Measurements from ENCODE around the gene COL2A1.

GRCh38 chr12:47990351-47991105 lies 13.7 kb downstream of the COL2A1 start:
- TF ChIP-seq CTCF (IDR thresholded peaks at IDR 0.05) = no peak
- no peak for TF ChIP-seq POLR2A (IDR thresholded peaks at IDR 0.05)

All from uterus (tissue), 2 donors.